ENCODE measurements around the gene POLR2A.

POLR2A gene

DNA sequence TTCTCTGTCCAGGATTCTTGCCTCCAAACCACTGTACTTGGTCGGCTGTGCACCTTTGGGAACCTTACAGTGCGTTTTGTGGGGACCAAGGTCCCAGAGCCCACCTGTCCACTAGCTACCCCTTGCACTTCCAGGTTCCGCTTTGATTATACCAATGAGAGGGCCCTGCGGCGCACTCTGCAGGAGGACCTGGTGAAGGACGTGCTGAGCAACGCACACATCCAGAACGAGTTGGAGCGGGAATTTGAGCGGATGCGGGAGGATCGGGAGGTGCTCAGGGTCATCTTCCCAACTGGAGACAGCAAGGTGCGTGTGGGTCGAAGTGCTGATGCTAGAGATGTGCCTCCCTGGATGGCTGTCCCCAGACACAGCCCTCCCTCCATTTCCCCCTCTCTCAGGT is 18.8 kb downstream of the POLR2A start:
- no peak for DNase-seq (ENCODE audit: low spot score)

DNA sequence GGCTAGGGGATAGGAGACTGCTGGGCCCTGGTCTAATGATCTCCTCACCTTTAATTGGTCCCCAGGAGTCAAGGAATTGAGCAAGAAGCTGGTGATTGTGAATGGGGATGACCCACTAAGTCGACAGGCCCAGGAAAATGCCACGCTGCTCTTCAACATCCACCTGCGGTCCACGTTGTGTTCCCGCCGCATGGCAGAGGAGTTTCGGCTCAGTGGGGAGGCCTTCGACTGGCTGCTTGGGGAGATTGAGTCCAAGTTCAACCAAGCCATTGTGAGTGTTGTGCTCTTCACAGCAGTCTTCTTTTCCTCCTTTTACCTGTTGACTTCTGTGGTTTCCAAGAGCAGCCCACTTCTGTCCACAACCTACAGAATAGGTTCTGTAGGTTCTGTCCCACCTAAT is 19.4 kb downstream of the POLR2A start:
- DNase-seq (ENCODE audit: low spot score), result no peak

DNA sequence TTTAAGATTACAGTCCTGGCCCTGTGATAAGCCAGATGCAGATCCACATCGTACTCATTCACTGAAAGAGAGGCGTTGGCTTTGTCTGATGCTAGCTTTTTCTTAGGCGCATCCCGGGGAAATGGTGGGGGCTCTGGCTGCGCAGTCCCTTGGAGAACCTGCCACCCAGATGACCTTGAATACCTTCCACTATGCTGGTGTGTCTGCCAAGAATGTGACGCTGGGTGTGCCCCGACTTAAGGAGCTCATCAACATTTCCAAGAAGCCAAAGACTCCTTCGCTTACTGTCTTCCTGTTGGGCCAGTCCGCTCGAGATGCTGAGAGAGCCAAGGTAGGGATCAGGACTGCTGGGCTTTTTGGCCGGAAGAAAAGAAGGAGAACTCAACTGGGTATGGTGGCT is 24.0 kb downstream of the POLR2A start:
- no peak for DNase-seq (ENCODE audit: low spot score)

DNA sequence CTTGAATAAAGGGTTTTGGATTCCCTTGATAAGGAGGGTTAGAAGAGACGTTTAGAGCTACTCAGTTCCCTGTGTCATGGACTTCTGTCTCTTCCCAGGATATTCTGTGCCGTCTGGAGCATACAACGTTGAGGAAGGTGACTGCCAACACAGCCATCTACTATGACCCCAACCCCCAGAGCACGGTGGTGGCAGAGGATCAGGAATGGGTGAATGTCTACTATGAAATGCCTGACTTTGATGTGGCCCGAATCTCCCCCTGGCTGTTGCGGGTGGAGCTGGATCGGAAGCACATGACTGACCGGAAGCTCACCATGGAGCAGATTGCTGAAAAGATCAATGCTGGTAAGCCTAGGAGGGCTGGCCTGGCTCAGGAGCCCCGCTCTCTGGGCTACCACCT is 24.7 kb downstream of the POLR2A start:
- no peak for DNase-seq (ENCODE audit: low spot score)

- no peak for DNase-seq (ENCODE audit: low spot score)
Observed at GRCh38 chr17:7509937-7510336, 25.8 kb downstream of the POLR2A start.

GRCh38 chr17:7511108-7511507 is 26.9 kb downstream of the POLR2A start:
- no peak for DNase-seq (ENCODE audit: low spot score)

- DNase-seq (ENCODE audit: low spot score), result no peak
Observed at GRCh38 chr17:7512105-7512504, 27.9 kb downstream of the POLR2A start.

DNA sequence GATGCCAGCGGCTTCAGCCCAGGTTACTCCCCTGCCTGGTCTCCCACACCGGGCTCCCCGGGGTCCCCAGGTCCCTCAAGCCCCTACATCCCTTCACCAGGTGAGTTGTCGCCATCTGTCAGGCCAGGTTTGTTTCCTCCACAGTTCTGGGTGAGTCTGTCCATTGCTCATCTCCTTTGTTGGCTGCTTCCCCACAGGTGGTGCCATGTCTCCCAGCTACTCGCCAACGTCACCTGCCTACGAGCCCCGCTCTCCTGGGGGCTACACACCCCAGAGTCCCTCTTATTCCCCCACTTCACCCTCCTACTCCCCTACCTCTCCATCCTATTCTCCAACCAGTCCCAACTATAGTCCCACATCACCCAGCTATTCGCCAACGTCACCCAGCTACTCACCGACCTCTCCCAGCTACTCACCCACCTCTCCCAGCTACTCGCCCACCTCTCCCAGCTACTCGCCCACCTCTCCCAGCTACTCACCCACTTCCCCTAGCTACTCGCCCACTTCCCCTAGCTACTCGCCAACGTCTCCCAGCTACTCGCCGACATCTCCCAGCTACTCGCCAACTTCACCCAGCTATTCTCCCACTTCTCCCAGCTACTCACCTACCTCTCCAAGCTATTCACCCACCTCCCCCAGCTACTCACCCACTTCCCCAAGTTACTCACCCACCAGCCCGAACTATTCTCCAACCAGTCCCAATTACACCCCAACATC is 28.8 kb downstream of the POLR2A start:
- no peak for DNase-seq (ENCODE audit: low spot score)

- no peak for DNase-seq (ENCODE audit: low spot score)
Observed at GRCh38 chr17:7513850-7514419, 29.8 kb downstream of the POLR2A start.

- DNase-seq (ENCODE audit: low spot score), result no peak
Observed at GRCh38 chr17:7515911-7516610, 31.9 kb downstream of the POLR2A start.

DNA sequence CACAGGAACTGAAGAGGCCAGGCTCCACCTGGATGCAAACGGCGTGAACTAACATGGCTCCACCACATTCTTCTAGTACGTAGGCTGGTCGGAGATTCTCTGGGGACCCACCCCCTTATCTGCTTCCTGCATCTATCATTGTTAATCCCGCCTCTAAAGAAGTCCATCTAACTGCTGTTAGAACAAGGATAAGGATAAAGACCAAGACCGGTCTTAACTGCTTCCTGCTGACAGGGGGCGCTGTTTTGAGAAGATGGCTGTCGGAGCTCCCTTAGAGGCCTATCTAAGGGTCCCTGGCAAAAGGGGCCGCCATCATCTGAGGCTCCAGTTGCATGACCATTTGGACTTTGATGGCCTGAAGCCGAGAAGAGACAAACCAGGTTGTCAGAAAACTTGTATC is 38.9 kb downstream of the POLR2A start:
- DNase-seq (ENCODE audit: low spot score), result no peak

DNA sequence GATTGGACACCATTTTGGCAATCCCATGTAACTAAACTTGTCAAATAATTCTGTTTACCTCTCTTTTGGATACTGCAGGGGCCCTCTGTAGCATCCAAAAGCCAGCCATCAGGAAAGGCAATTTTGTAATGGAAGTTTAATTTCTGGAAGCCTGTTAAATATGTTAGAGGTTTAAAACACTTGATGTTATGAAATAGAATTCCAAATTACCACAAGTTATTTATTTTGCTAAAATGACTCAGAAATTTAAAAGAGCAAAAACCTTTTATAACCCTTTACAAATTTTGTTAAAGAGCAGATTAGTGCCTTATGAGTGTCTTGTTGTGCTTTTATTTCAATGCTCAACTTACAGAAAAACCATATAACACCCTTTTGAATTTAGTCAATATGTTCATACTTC is 44.7 kb downstream of the POLR2A start:
- no peak for DNase-seq (ENCODE audit: low spot score)

DNA sequence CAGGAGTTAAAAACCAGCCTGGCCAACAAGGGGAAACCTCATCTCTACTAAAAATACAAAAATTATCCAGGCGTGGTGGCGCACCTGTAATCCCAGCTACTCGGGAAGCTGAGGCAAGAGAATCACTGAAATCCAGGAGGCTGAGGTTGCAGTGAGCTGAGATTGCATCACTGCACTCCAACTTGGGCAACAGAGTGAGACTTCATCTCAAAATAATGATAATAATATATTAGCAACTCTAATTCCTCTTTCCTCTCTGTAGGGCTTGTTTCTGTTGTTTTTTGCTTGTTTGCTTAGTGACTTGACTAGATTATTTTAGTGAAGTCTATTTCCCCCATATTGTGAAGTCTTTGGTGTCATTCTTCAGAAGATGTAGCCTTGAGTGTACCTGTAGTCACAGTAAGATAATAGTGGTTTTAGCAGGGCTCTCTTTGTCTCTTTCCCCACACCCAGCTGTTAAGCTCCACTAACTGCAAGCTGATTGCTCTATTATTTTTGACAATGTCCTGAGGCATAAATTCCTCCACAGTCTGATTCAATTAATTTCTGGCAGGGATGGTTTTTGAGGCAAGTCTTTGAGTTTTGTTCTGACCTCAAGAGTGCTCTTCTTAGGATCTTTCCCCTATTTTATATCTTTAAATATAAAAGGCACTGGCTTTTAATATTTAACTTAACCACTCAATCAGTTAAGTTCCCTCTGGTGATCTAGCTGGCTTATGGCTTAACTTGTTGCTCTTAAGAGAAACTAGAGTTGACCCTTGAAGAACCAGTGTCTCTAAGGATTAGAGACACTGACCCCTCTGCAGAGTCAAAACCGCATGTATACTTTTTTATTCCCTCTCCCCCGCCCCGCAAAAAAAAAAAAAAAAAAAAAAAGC is 46.1 kb downstream of the POLR2A start:
- no peak for DNase-seq (ENCODE audit: low spot score)

DNA sequence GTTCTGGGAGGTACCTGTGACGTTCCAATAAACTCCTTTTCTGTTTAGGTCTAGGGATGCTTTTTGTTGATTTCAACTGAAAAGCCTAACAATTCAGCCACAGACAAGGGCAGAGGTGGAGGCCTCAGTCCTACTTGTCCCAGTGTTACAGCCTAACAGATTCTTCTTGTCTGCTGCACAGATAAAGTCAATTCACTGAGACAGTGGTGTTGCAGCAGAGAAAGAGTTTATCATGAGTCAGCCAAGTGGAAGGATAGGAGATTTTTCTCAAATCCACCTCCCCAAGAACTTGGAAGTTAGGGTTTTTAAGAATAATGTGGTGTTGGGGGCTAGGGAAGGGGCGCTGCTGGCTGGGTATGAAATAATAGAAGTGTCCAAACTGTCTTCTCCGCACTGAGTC is 53.9 kb downstream of the POLR2A start:
- DNase-seq (ENCODE audit: low spot score), result no peak

DNA sequence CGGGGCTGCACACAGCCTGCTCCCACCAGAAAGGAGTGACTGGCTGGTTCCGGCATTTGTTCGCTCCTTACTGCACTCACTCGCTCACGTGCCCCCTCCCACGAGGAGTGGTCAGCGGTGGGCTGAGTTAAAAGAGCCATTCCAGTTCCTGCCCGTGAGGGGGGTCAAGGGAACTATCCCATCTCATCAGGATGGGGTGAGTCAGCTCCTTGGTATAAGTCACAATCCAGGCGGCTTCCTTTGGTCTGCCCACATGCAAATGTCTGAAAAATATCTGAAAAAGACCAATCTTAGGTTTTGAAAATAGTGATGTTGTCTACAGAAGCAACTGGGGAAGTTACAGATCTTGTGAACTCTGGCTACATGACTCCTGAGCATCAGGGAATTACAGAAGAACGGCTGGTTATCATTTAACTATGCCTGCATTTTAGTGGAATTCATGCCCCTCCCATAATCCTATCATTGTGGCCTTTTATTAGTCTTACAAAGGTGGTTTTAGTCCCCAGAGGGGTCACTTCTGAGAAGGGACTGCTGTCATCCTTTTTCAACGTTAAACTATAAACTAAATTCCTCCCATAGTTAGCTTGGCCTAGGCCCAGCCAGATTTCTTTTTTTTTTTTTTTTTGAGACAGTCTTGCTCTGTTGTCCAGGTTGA is 54.9 kb downstream of the POLR2A start:
- DNase-seq (ENCODE audit: low spot score), result no peak

DNA sequence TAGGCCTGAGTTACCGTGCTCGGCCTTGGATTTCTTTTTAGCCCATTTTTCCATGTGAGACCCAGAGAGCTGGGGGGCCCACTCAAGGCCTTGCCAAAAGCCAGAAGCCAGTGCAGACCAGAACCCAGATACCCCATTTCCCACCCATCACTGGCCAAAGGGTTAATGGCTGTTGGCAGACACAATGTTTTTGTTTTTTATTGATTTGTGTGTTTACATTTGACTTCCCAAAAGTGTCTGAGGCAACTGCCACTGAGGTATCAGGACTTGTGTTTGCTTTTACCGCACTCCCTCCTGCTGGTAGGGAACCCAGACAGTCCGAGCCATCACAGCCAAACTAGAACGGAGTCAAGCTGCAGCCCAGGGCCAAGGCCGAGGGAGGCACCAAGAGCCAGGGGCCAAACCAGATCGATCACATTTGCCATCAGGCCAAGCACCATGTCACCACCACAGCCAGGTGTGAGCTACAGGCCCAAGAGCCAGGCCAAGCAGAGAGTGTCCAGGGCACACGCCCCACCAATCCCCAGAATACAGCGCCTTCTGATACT is 57.0 kb downstream of the POLR2A start:
- no peak for DNase-seq (ENCODE audit: low spot score)

- DNase-seq (ENCODE audit: low spot score), result no peak
Observed at GRCh38 chr17:7544911-7545310, 60.7 kb downstream of the POLR2A start.

DNA sequence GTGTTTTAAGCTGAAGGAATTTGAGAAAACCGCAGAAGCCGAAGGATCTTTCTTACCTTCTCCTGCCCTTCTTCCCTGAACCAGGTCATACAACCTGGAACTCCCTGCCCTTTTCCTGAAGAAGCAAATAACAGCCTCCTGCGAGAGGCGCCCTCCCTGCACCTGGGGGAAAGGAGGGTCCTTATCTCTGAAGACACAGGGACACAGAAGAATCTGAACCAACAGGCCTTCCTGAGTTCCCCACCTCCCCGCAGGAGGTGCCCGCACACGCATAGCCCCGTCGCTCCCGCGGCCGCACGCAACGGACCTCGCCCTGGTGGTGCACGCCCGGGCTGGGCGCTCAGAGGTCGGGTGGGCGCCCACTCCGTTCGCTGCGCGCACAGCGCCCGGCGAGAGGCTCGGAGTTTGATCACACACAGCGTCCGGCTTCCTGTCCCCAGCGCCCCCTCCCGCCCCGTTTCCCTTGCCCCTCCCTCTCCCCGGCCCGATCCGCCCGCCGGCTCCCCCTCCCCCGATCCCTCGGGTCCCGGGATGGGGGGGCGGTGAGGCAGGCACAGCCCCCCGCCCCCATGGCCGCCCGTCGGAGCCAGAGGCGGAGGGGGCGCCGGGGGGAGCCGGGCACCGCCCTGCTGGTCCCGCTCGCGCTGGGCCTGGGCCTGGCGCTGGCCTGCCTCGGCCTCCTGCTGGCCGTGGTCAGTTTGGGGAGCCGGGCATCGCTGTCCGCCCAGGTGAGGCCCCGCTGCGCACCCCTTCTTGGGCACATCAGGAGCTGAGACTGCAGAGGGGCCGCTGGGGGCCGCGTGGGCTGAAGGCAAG is 64.6 kb downstream of the POLR2A start, which contains the start of gene TNFSF12:
Gene TNFSF12 (plus strand): TSS at position 474 of the 816 bp plus-strand sequence. CDS start 96 bp downstream, at position 570.
- peak; percentile 78 for DNase-seq (ENCODE audit: low spot score)
